Transverse colon (tissue), 4 donors: ENCODE results near the gene G3BP2. TPM values are rescaled to one million over a fixed set of nuclear protein-coding genes. Genes with fewer than 3 reads are reported as not detected.

ENCODE experiments used
- DNase-seq: peaks from one replicate; pipeline ENCODE4 v3.0.0-alpha.2; 2019
- H3K27ac ChIP-seq, 4 donors: fragments of 200-600 bp; sonication (generic); 2 replicates each; pipeline ENCODE4 v1.5.1; 2016 to 2018; ENCODE audit warnings: inconsistent platforms in 4 of 4
- H3K27me3 ChIP-seq: fragments of 200-600 bp; sonication (generic); 2 replicates; pipeline ENCODE4 v1.5.1; 2017; ENCODE audit warnings: inconsistent platforms
- H3K36me3 ChIP-seq, 4 donors: fragments of 200-600 bp; sonication (generic); 2 replicates each; pipeline ENCODE4 v1.5.1; 2017 to 2019; ENCODE audit warnings: inconsistent platforms in 4 of 4
- H3K4me1 ChIP-seq, 4 donors: fragments of 200-600 bp; sonication (generic); 2 replicates each; pipeline ENCODE4 v1.5.1; 2017 to 2020; ENCODE audit warnings: inconsistent platforms in 4 of 4
- H3K4me3 ChIP-seq, 4 donors: fragments of 200-600 bp; sonication (generic); 1 replicate in 1 of 4; 2 replicates in 3 of 4; pipeline versions ENCODE4 v1.5.1 to v1.6.1; 2017 to 2019; ENCODE audit warnings: inconsistent platforms in 4 of 4
- H3K9me3 ChIP-seq, 2 donors: fragments of 200-600 bp; sonication (generic); 2 replicates each; pipeline ENCODE4 v1.5.1; 2017 to 2019; ENCODE audit warnings: inconsistent platforms in 2 of 2
- EP300 ChIP-seq: sonication (generic); formaldehyde crosslinking; IDR thresholded peaks from one replicate; pipeline ENCODE4 v1.6.1; 2017; ENCODE audit warnings: antibody characterized with exemption, low read depth
- POLR2A ChIP-seq: fragments of 450-650 bp; IDR thresholded peaks from one replicate; pipeline ENCODE4 v1.6.1; 2016; ENCODE audit warnings: antibody characterized with exemption, mild to moderate bottlenecking, moderate library complexity
- POLR2AphosphoS5 ChIP-seq, 3 donors: sonication (generic); formaldehyde crosslinking; IDR thresholded peaks; one replicate each; pipeline ENCODE4 v1.6.1; 2016; ENCODE audit warnings: antibody characterized with exemption in 3 of 3
- WGBS, 2 donors: methylation state at CpG; one replicate each; pipeline ENCODE4 v1.1.5; 2018; ENCODE audit warnings: low coverage in 1 of 2; 5-methylcytosine and 5-hydroxymethylcytosine counted together
- in situ Hi-C, 4 donors: fragments of 200-750 bp; cut with MboI; loops; one replicate each; pipeline versions ENCODE4 v1.15.0 to v1.15.1; 2017; ENCODE audit warnings: low sequenced_read_pairs in 3 of 4, low pct_ligation_motif_present in 1 of 4, low pct_unique_long_range_greater_than_20kb in 1 of 4
- intact Hi-C: fragments of 100-400 bp; cut with DNase I; formaldehyde crosslinking; loops from one replicate; pipeline ENCODE4 v1.15.1; 2023; ENCODE audit warnings: low total_unique reads
- total RNA-seq, 4 donors: library from RNA; depleted of rRNA; stranded (reverse); fragments of >200 nt; gene quantifications; one replicate each; pipeline ENCODE4 v1.1.0, GENCODE V29; 2016
- TF ChIP-seq, protein P1 (sequence below), 5 experiments: fragments of 200-600 bp in 3 of 5; fragments of 450-650 bp in 2 of 5; sonication (generic) in 3 of 5; IDR thresholded peaks; 1 replicate in 2 of 5; 2 replicates in 3 of 5; pipeline ENCODE4 v1.5.1; 2016 to 2017; ENCODE audit warnings: antibody characterized with exemption in 5 of 5, inconsistent platforms in 3 of 5, mild to moderate bottlenecking in 2 of 5, moderate library complexity in 1 of 5

G3BP2 gene
- total RNA-seq, 4 donors from 2014 or later = 50.7 to 110 (median 88.0) TPM

DNA sequence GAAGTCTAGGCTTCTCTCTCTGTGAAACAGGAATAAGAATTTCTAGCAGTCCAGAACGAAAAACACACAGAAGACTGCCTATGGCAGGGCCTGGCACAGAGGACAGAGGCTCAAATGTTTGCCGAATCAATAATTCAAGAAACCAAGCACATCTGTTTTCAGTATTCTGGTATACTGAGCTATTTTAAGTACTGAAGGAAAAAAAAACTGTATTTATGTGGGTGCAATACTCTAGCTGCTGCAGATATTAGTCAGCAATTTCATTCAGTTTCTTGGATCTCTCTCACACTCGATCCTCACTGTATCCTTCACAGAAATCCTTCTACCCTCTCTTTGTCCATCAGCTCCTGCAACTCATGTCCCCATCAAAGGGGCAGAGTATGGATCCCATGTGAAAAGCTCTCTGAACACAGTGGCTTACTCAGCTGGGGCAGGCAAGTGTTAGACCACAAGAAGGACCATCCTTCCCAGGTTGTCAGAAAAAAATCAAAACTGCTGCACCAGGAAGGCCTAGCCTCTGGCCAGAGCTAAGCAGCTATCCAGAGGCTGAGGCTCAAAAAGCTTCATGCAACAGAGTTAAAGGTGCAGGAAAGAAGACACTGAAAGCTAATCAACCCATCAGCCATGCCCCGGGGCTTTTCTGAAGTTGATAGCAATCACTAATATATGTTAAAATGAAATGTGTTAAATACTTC lies 42.0 kb upstream of the G3BP2 start:
- Histone ChIP-seq H3K9me3 (no peaks in the 10 kb centered on the region), H3K27ac (peak overlapping the region in 3 of 4 donors; percentile 1 to 35 (median 14)), H3K27me3 (no peaks in the 10 kb centered on the region), H3K4me1 (peaks cover 0 to 12% (median 0%) of the 10 kb centered on the region in 4 donors), H3K36me3 (no peaks in the 10 kb centered on the region), H3K4me3 (no peak overlapping the region)
- intact Hi-C loops = no loop called here
- TF ChIP-seq POLR2AphosphoS5 (IDR thresholded peaks at IDR 0.05) = no peak
- TF ChIP-seq POLR2A = no peak
- TF ChIP-seq EP300 = no peak
- TF ChIP-seq, protein P1, sequence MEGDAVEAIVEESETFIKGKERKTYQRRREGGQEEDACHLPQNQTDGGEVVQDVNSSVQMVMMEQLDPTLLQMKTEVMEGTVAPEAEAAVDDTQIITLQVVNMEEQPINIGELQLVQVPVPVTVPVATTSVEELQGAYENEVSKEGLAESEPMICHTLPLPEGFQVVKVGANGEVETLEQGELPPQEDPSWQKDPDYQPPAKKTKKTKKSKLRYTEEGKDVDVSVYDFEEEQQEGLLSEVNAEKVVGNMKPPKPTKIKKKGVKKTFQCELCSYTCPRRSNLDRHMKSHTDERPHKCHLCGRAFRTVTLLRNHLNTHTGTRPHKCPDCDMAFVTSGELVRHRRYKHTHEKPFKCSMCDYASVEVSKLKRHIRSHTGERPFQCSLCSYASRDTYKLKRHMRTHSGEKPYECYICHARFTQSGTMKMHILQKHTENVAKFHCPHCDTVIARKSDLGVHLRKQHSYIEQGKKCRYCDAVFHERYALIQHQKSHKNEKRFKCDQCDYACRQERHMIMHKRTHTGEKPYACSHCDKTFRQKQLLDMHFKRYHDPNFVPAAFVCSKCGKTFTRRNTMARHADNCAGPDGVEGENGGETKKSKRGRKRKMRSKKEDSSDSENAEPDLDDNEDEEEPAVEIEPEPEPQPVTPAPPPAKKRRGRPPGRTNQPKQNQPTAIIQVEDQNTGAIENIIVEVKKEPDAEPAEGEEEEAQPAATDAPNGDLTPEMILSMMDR (IDR thresholded peaks at IDR 0.05) = no peak
- whole genome bisulfite sequencing, 2 donors = 43 to 65% methylated on average over 4 of the region's 4 CpGs
- DNase-seq = no peak
- in situ Hi-C loops = no loop called here

DNA sequence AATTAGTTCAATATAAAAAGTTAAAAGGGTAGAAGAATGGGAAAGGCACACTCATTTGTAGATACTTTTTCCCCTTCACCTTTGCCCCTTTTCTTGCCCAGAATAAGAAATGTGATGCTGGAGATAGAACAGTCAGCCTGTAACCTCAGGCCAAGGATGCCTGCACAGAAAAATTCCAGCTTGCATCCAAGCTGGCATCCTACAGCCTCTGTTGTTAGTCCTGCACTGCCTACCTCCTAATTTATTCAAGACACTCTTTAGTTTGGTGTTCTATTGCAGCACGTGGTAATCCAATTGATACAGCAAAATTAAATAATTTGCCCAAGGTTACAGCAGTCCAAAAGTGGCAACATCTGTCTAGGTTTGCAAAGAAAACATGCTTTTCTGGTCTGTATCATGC lies 41.5 kb upstream of the G3BP2 start:
- in situ Hi-C loops (no loop called here), intact Hi-C loops (no loop called here)
- 67 to 69% methylated on average over 1 of the region's 1 CpG for WGBS, 2 donors
- Histone ChIP-seq H3K27me3 (no peaks in the 10 kb centered on the region), H3K4me3 (no peak overlapping the region), H3K4me1 (peaks cover 0 to 12% (median 0%) of the 10 kb centered on the region in 4 donors), H3K27ac (peak overlapping the region in 2 of 4 donors; percentile 1 to 35), H3K36me3 (no peaks in the 10 kb centered on the region), H3K9me3 (no peaks in the 10 kb centered on the region)
- no peak for DNase-seq
- TF ChIP-seq, protein P1 (IDR thresholded peaks at IDR 0.05) = no peak
- TF ChIP-seq POLR2A = no peak

DNA sequence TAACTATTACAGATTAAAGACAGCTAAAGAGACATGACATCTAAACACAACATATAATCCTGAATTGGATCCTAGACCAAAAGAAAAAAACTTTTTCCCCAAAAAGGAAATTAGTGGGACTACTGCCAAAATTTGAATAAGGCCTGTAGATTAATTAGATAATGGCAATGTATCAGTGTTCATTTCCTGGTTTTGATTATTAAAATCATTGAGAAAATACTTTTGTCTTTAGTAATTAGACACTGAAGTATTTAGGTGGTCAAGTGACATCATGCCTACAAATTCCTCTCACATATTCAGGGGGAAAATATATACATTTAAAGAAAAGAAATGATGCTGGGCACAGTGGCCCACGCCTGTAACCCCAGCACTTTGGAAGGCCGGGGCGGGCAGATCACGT lies 40.8 kb upstream of the G3BP2 start:
- 92 to 96% methylated on average over 2 to 4 of the region's 4 CpGs for WGBS, 2 donors
- Histone ChIP-seq H3K27me3 (no peaks in the 10 kb centered on the region), H3K9me3 (no peaks in the 10 kb centered on the region), H3K36me3 (no peaks in the 10 kb centered on the region), H3K4me3 (no peak overlapping the region), H3K4me1 (peaks cover 0 to 12% (median 0%) of the 10 kb centered on the region in 4 donors), H3K27ac (no peak overlapping the region)
- in situ Hi-C loops (no loop called here), intact Hi-C loops (no loop called here)
- TF ChIP-seq POLR2AphosphoS5 (IDR thresholded peaks at IDR 0.05) (no peak), EP300 (no peak), POLR2A (no peak)
- TF ChIP-seq, protein P1 (IDR thresholded peaks at IDR 0.05) = no peak
- DNase-seq = no peak

DNA sequence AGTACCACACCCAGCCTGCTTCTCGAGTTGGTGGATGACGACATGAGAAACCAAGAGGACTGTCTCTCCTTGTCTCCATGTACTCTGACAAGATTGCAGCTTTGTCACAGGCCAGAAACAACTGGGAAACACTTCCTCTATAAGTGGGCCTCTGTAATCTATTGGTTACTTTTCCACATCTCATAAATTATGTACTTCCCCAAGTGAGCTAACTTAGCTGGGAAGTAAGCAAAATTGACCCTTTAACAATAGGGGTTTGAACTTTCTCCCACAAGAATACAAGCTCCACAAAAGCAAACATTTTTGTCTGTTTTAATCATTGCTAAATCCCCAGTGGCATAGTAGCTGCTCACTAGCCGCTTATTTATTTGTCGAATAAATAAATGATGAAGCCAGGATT lies 37.0 kb upstream of the G3BP2 start:
- no peak for DNase-seq
- TF ChIP-seq EP300 (no peak), POLR2AphosphoS5 (IDR thresholded peaks at IDR 0.05) (no peak), POLR2A (no peak)
- TF ChIP-seq, protein P1 (IDR thresholded peaks at IDR 0.05) = no peak
- Histone ChIP-seq H3K4me1 (peaks cover 0 to 12% (median 2%) of the 10 kb centered on the region in 4 donors), H3K27ac (no peak overlapping the region), H3K36me3 (no peaks in the 10 kb centered on the region), H3K27me3 (no peaks in the 10 kb centered on the region), H3K9me3 (no peaks in the 10 kb centered on the region), H3K4me3 (no peak overlapping the region)
- intact Hi-C loops (no loop called here), in situ Hi-C loops (no loop called here)
- 81 to 90% methylated on average over 2 to 4 of the region's 4 CpGs for WGBS, 2 donors
